GM19023 (cell line): ENCODE data around the gene VPREB3.
"Not testable (repeated sequence)": the region's sequence is repeated elsewhere in the genome, so short reads cannot be mapped to it uniquely, and the experiment has no call there.

Experiments
- ATAC-seq: cut with Tn5 transposase; IDR thresholded peaks from one replicate; pipeline ENCODE4 v1.9.1; 2021; ENCODE audit warnings: mild to moderate bottlenecking, moderate library complexity; ENCODE audit not compliant: unreplicated experiment

The VPREB3 gene

DNA sequence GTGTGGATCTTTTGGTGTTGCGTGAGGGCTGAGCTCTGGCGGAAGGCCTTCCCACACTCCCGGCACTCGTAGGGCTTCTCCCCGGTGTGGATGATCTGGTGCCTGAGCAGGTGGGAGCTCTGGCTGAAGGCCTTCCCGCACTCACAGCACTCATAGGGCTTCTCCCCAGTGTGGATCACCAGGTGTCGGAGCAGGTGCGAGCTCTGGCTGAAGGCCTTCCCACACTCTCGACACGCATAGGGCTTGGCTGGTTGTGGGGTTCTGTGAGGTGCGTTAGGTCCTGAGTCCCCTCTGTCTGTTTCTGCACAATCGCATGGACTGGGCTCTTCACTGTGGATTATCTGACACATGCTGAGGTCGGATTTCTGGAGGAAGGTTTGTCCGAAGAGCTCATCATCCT, 9.7 kb downstream of the VPREB3 start:
- no peak for ATAC-seq

GRCh38 chr22:23744001-23744400, 10.2 kb downstream of the VPREB3 start:
- ATAC-seq: no peak

DNA sequence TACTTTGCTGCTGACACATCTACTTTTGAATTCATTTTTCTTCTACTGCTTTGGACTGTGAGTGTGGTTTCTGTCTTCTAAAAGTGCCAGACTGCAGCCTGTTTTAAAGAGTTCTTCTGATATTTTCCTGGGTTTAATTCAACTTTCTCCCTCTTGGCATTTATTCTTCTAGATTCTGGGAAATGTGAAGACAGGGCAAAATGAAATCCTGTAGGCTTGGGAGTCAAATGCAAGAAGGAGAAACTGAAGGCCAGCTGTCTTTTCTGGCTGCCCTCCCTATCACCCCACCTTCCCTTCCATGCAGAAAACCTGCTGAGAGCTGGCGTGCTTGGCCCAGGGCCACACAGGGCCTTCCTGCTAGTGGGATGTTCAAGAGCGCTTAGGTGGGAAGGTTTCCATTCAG, 10.9 kb downstream of the VPREB3 start:
- ATAC-seq: no peak

- ATAC-seq: no peak
Observed at GRCh38 chr22:23742505-23743264, 11.5 kb downstream of the VPREB3 start.

GRCh38 chr22:23737696-23738095, 16.5 kb downstream of the VPREB3 start:
- no peak for ATAC-seq

DNA sequence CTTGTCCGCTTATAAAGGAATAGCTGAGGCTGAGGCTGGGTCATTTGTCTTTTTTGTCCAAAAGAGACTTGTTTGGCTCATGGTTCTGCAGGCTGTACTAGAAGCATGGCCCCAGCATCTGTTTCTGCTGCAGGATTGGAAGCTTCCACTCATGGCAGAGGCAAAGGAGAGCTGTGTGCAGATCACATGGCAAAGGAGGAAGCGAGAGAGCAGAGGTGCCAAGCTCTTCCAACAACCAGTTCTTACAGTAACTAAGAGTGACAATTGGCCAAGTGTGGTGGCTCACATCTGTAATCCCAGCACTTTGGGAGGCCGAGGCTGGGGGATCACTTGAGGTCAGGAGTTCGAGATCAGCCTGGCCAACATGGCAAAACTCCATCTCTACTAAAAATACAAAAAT, 26.1 kb downstream of the VPREB3 start:
- not testable (repeated sequence) for ATAC-seq

GRCh38 chr22:23722724-23723123, 31.5 kb downstream of the VPREB3 start:
- ATAC-seq: no peak

GRCh38 chr22:23722160-23722559, 32.1 kb downstream of the VPREB3 start:
- no peak for ATAC-seq

DNA sequence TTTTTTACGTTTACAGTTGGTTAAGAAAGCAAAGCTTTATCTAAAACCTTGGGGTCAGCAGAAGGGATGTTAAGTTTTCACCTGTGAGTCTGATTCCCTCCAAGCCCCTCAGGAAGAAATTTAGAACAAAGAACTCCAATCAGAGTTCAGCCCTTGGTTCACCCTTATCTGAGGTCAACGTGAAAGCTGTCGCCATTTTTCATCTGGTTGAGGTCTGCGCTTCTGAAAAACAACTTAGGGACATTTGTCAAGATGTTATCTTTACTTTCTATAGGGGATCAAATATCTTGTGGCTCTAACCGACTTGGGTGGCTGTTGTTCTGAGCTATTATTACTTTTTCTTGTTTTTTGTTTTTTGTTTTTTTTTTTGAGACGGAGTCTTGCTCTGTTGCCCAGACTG, 33.4 kb downstream of the VPREB3 start:
- no peak for ATAC-seq

DNA sequence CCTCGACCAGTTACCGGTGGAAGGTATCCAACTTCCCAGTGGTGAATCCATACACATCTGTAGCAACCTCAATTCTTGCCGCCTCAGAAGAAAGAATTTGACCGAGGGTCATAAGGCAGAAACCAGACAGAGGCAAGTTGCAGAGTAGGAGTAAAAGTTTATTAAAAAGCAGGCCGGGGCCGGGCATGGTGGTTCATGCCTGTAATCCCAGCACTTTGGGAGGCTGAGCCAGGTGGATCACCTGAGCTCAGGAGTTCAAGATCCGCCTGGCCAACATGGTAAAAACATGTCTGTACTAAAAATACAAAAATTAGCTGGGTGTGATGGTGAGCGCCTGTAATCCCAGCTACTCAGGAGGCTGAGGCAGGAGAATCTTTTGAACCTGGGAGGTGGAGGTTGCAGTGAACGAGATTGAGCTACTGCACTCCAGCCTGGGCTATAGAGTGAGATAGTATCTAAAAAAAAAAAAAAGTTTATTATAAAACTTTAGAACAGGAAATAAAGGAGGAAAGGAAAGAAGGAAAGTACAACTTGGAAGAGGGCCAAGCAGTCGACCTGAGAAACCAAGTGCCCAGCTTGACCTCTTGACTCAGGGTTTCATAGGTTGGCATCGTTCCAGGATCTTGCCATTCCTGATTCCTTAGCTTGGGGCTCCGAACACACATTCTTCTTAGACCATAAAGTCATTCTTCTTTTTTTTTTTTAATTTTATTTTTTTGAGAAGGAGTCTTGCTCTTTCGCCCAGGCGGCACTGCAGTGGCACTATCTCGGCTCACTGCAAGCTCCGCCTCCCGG, 35.7 kb downstream of the VPREB3 start:
- no peak for ATAC-seq

GRCh38 chr22:23716811-23717801, 37.1 kb downstream of the VPREB3 start:
- peak; percentile 85 for ATAC-seq

GRCh38 chr22:23715806-23716375, 38.3 kb downstream of the VPREB3 start:
- ATAC-seq: no peak

GRCh38 chr22:23714596-23715578, 39.3 kb downstream of the VPREB3 start:
- ATAC-seq: no peak

DNA sequence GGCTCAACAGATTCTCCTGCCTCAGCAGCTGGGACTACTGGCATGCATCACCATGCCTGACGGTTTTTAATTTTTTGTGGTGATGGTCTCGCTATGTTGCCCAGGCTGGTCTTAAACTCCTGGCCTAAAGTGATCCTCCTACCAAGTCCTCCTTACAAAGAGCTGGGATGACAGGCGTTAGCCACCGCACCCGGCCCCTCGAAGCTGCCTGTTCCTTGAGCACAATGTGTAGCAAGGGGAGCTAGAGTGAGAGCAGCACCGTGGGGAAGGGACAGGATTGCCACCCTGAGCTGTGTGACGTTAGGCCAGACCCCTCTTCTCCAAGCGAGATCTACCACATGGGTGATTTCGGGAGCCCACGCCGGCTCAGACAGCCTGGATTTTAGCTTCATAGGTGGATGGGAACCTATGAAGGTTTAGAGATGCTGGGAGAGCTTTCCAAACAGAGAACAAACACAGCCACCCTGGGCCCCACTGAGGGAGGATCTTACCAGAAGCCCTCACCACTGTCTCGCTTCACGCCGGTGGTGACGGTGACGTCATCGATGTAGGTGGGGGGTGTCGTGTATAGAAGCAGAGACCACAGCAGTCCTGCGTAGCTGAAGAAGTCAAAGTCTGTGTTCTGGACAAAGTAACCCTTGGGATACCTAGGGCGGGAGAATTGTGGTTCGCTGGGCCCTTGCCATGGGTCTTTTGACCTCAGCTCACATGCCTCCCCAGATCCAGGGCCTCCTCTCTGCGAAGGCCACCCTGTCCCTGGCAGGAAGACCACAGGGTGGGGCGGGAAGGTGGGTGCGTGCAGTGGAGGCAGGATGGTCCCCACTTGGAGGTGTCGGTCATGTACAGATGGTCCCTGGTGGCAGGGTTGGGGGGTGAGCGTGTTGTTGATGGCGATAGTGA, 40.3 kb downstream of the VPREB3 start:
- ATAC-seq: no peak

- ATAC-seq: no peak
Observed at GRCh38 chr22:23712256-23712655, 42.0 kb downstream of the VPREB3 start.

DNA sequence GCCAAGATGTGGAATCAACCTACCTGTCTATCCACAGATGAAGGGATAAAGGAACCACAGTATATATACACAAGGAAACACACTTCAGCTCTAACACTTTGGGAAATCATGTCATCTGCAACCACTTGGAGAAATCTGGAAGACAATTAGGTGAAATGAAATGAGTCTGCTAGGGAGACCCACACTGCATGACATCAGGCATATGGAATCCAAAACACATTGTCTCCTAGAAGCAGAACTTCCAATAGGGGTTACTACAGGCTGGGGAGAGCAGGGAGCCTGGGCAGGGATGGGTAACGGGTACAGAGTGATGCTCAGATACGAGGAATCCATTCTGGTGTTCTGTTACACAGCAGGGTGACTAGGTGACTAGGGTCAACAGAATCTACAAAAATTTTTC, 45.1 kb downstream of the VPREB3 start:
- no peak for ATAC-seq

GRCh38 chr22:23708270-23708669, 46.0 kb downstream of the VPREB3 start:
- no peak for ATAC-seq

GRCh38 chr22:23705358-23705757, 48.9 kb downstream of the VPREB3 start:
- ATAC-seq: no peak

DNA sequence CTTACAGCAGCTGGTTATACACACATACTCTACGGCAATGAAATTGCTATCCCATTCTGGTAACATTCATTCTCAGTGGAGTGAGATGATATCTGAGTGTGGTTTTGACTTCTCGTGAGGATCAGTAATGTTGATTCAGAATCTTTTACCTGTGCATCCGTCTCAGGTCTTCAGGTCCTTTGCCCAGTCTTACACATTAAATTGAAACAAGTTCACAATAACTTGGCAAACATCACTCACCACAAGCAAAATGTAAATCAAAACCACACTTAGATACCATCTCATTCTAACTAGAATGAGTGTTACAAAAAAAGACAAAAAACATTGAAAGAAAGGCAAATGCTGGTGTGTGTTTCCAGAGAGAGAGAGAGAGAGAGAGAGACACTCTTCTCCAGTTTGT, 49.4 kb downstream of the VPREB3 start:
- ATAC-seq: no peak
